ENCODE data around the gene WDR43.
"Not testable (repeated sequence)": the region's sequence is repeated elsewhere in the genome, so short reads cannot be mapped to it uniquely, and the experiment has no call there.

Gene WDR43

DNA sequence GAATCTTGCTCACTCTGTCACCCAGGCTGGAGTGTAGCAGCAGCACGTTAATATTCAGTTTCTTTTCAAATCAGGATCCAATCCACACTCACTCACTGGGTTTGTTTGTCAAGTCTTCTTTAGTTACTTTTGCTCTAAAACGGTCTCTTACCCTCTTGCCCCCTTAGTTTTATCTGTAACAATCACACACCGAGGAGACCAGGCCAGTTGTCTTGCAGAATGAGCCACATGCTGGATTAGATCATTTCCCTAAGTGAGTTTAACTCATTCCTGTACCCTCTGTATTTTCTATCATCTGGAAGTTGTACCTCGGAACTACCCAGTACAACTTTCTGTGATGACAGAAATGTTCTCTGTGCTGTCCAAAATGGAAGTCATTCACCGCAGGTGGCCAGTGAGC, 65.9 kb downstream of the WDR43 start:
- in situ Hi-C loops (cut with MboI; ENCODE audit: low sequenced_read_pairs), result no loop called here

DNA sequence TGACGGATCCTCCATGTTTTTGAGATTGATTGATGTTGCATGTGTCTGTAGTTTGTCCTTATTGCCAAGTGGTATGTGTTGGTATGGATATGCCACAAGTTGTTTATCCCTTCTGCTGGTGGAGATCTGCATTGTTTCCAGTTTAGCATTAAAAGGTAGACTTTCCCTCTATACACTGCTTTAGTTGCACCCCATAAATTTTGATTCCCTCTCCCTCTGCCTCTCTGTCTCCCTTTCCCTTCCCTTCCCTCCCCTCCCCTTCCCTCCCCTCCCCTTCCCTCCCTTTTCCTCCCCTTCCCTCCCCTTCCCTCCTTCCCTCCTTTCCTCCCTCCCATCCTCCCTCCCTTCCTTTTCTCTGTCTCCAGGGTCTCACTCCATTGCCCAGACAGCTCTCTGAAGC, 68.0 kb downstream of the WDR43 start:
- in situ Hi-C loops (cut with MboI; ENCODE audit: low sequenced_read_pairs), result no loop called here

DNA sequence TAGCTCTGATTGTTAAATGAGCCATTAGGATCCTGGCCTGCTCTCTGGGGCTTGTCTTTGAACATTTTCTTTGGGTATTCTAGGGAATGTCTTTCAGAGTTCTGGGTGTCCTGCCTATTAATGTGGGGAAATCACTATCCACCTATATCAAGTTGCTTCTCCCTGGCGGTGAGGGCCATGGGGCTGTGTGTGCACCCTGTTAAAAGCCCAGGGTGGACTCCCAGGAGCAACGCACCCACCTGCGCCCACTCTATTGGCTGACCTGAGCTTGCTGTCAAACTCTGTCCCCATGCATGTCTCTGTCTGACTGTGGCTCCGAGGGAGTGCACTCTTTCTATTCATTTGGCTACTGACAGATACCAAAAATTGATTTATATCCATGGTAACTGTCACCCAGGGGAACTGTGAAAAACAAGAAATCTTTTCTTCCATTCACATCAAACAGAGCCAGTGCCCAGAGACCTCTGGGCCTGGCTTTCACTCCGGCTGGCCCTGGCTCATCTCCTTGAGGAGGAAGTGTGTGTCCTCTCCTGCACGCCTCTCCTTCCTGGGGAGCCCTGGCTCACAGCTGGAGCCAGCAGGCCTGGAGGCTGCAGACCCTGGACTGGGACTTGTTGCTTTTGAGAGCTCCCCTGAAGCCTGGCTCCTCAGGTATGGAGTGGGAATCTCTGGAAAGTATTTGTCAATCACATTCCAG, 76.1 kb downstream of the WDR43 start:
- in situ Hi-C loops (cut with MboI; ENCODE audit: low sequenced_read_pairs), result no loop called here

DNA sequence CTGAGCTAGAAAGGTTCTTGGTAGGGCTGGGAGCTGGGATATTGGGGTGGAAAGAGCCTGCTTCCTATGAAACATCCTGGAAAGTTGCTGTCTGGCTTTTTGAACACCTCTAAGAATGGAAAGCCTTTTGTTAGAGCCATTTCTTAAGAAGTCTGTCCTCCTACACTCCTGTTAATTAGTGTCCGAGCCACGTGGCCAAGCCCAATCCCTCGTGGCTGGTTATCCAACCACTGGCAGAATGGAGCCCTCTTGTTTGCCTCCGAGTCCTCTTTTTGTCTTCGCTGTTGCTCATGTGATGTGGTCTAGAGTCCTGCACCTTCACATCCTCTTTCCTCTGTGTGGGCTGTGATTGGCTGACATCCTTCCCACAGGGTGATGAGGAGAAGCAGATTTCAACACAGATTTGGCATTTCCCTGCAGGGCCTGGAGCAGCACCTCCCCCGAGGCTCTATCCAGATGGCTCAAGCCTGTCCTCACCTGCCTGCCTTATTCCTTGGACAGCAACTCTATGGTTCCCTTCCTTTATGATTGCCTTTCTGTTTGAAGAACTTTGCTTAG, 78.4 kb downstream of the WDR43 start:
- in situ Hi-C loops (cut with MboI; ENCODE audit: low sequenced_read_pairs), result no loop called here

DNA sequence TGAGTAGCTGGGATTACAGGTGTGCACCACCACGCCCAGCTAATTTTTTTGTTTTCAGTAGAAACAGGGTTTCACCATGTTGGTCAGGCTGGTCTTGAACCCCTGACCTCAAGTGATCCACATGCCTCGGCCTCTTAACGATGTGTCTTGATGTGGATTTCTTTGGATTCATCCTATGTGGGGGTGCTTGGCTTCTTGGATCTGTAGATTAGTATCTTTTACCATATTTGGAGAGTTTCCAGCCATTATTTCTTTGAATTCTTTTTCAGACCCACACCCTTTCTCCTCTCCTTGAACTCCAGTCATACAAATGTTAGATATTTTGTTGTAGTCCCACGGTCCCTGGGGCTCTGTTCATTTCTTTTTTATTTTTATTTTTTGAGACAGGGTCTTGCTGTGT, 79.8 kb downstream of the WDR43 start:
- in situ Hi-C loops (cut with MboI; ENCODE audit: low sequenced_read_pairs), result no loop called here

DNA sequence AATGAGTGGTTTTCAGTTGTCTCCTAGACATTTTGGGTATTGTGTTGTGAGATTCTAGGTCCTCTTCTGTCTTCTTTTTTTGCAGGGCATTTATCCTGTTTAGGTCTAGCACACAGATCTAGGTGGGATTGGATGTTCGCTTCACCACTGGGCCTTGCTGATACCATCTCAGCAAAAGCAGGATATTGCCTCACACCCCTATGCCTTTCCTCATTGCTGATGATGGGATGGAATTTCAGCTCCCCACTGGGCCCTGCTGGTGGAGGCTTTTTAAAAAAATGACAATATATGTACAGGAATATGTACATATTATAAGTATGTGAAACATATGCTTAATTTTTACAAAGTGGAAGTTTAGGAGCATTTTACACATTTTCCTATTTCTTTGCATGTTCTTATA, 81.2 kb downstream of the WDR43 start:
- in situ Hi-C loops (cut with MboI; ENCODE audit: low sequenced_read_pairs), result no loop called here

DNA sequence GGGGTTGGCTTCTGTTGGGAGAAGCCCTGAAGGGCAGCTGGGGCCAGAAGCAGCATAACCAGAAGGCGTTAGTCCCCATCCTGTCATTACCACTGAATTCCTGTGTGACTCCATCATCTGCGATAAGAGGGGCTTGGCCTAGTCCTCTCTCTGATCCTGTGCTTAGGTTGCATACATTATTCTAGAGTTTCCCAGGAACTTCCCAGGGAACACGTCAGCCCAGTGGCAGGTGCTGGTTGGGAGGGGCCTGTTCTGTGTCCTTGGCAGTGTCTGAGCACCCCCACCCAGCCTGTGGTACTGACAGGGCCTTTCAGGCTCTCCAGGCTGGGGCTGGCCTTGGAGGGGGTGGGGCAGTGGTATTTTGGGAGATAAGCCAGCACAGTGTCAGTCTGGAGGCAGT, 82.1 kb downstream of the WDR43 start:
- in situ Hi-C loops (cut with MboI; ENCODE audit: low sequenced_read_pairs), result no loop called here

DNA sequence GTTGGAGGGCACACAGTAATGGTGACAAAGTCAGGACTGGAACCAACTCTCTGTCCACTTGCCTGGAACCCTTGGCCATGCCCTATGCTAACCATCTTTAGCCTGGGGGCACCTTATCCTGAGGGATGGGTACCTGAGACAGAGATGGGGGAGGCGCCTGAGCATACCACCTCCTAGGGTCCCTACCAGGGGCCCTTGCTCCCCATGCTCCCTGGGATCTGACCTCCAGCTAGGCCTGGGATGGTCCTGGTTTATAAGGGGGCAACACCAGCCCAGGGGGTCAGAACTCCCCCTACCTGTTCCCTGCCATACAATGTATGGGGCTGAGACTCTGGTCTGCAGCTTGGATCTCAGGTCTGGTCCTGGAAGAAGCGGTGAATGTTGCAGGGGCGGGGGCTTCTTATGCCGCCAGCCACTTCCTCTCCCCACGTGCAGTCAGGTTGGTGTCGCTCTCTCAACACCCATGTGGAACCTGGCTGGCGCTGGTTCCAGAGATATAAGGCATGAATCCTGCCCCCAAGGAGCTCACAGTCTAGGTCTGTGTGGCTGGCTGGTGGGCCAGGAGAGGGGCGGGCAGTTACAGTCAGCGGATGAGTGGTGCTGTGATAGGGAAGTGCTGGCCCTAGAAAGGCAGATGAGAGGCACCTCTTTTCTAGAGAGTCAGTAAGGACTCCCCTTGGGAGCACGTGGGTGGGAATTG, 82.9 kb downstream of the WDR43 start:
- in situ Hi-C loops (cut with MboI; ENCODE audit: low sequenced_read_pairs), result no loop called here

DNA sequence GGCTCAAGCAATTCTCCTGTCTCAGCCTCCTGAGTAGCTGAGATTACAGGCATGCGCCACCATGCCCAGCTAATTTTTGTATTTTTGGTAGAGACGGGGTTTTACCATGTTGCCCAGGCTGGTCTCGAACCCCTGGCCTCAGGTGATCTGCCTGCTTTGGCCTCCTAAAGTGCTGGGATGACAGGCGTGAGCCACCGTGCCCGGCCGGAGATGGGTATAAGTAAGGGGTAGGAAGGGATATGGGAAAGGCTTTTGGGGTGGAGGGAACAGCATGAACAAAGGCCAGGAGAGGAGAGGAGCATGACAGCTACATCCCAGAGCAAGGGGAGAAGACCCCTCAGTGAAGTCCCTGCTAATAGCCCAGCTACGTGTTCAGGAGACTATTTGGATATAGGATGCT, 83.5 kb downstream of the WDR43 start:
- in situ Hi-C loops (cut with MboI; ENCODE audit: low sequenced_read_pairs), result not testable (repeated sequence)

DNA sequence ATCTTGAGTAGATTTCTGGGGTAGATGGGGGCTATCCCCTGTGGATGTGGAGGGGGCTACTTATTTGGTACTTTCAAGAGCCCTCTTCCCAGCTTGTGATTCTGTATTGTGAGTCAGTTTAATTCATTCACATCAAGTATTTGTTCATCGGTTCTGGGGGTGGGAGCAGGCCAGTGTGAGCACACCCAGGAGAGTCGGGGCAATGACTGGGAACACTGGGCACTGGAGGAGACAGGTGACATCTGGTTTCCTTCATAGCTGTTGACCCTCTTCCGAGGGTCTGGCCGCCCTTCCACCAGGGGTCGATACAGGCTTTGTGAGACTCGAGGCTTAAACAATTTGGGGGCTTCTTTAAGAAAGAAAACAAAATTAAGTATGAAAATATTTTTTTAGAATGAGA, 84.1 kb downstream of the WDR43 start:
- in situ Hi-C loops (cut with MboI; ENCODE audit: low sequenced_read_pairs), result no loop called here

DNA sequence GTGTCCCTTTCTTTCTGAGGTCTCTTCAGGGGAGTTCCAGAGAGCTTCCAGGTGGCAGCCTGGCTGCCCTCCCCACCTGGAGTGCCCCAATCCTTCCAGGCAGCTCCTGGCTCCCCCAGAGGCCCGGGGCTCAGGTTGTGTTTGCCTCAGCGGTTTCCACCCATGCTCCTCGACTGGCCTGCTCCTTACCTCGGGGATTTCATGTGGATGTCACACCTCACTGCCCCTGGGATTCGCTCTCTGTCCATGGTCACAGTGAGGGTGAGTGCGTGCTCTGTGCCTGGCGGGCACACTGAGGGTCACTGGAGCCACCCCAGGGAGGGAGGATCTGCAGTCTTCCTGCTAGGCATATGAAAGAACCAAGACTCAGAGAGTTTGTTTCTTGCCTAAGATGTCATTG, 84.6 kb downstream of the WDR43 start:
- in situ Hi-C loops (cut with MboI; ENCODE audit: low sequenced_read_pairs), result no loop called here

DNA sequence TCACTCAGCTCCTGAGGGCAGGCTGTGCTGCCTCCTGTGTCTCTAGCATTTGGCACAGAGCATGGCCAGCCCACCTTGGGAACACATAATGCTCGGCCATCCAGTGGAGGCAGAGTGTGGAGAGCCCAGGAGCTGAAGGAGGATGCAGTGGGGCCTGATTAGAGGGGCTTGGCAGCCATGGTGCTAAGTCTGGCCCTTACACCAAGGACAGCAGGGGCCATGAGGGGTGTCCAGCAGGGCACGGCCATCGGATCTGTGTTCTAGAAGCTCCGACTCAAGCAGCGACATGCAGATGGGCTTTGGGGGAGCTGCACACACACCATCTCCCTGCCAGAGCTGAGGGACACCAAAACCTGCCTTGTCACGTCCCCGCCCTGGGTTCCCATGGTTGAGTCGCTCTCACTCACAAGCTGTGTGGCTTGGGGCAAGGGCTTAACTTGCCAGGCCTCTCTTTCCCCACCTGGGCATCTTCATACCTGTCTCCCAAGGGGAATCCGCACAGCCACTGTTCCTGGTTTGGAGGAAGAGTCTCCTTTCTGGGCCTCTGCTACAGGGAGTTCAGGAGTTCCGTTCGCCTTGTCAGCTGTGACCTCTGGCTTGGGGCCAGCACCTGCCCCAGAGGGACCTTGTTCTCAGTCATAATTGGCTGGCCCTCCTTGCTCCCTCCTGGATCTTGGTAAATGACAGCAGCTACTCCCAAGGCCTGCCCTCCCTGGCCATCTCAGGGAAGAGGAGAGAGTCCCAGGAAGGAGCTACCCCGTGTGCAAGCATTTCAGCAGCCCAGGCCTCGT, 85.3 kb downstream of the WDR43 start:
- in situ Hi-C loops (cut with MboI; ENCODE audit: low sequenced_read_pairs), result no loop called here

DNA sequence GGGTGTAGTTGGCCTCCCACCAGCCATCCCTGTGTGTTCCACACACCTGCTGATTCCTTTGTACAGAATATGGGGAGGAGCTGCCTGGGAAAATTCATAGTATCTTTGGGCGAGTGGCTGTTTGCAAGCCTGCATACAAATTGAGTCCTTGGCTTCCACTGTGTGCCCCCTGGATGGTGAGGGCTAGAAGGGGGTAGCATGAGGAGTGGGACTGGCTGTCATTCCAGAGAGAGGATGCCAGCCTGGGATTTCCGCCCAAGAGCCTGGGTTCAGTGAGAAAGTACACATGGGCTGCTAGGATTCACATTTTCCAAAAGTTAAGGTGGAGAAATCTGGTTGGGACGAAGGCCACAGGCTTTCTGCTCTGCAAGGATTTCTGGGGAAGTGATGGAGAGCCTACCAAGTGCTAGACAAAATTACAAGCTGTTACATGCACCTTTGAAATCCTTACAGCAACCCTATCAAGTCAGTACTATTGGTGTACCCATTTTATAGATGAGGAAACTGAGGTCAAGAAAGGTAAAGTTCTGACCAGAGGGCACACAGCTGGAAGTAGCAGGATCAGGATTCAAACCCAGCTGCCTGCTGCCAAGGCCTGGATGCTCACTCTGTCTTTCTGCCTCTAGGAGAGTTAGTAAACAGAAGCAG, 86.0 kb downstream of the WDR43 start:
- in situ Hi-C loops (cut with MboI; ENCODE audit: low sequenced_read_pairs), result no loop called here

DNA sequence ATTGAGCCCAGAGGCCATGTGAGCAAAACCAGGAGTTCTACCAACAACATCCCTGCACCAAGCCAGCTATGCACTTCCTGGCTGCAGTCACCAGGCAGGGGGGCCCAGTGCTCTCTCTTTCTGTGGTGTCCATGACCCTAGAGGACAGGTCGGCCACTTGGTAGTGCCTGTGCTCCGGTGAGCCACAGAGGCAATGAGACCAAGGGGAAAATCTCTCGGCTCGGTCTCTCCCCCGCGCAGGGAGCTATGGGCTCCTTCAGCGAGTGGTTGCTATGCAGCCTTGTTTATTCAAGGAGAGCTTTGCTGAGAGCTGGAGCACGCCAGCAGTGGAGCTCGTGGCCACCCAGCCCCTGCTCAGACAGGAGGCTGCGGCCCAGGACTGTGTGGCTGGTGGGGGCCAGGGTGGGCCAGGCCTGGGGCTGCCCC, 86.6 kb downstream of the WDR43 start, which contains the start of gene TOGARAM2:
Gene TOGARAM2 (plus strand): TSS at position 283 of the 426 bp plus-strand sequence. CDS start 13,537 bp downstream, outside the sequence.
- in situ Hi-C loops (cut with MboI; ENCODE audit: low sequenced_read_pairs), result no loop called here

DNA sequence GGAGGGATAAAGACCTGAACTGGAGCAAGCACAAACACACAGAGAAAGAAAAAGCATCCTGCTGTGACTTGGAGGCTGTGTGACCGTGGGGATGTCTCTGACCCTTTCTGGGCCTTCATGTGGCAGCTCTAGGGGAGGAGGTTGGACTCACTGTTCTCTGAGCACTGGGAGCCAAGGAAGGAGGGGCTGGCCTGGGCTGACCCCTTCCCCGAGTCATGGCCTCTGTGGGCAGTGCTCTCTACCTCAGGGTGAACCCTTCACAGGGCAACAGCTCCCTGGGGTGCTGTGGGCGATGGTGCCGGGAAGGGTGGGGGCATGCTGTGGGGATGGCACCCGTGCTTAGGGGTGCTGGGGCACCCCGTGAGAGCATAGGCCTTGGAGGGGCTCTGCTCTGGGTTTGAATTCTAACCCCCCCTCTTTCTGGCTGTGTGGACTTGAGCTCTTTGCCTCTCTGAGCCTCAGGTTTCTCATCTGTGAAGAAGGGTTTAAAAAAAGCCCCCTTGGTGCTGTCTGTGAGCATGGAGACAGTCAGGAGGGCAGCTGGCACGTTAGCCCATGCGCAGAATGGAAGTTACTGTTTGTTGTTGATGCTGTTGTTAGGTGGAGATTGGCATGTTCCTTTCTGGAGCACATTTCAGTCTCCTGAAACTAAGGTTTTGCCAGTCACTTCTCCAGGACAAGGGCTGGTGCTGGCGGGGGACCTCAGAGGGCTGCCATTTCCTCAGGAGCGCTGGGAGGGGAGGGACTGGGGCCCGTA, 87.3 kb downstream of the WDR43 start:
- in situ Hi-C loops (cut with MboI; ENCODE audit: low sequenced_read_pairs), result no loop called here

DNA sequence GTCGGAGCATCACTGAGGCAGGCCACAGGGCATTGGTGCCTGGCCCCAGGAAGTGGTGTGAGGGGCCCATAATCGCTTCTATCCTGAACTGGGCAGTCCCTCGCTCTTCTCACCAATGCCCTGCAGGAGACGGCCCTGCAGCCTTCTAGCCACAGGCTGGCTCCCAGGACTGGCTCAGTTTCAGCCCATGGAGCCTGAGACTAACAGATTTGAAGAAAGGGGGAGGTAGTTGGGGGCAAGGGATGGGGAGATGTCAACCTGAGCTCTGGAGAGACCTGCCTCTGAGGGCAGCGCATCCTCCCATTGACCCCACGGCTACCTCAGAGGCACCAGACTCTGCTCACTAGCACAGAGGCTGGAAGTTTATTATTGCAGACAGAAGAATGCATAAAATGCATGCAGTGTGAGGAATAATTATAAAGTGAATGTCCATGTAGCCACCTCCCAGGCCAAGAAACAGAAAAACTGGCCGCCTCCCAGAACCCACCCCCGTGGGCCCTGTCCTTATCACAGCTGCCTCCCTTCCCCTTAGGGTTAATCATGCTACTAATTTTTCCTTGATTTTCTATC, 88.0 kb downstream of the WDR43 start:
- in situ Hi-C loops (cut with MboI; ENCODE audit: low sequenced_read_pairs), result no loop called here

DNA sequence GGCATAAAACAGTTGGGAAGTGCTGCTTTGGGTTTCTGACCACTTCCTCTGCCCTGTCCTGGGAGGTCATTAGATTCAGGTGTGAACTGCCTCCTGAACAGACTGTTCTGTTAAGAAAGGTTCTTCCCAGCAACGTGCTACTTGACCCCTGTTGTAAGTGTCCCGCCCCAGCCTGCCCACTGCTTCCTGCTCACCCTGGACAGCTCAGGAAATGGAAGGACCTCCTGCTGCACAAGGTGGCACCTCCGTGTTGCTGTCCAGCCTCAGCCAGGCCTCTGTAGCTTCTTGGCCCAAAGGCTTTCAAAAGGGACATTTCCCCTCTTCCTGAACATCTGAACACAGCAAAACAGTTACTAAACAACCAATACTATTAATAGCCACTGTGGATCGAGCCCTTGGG, 92.0 kb downstream of the WDR43 start:
- in situ Hi-C loops (cut with MboI; ENCODE audit: low sequenced_read_pairs), result no loop called here

DNA sequence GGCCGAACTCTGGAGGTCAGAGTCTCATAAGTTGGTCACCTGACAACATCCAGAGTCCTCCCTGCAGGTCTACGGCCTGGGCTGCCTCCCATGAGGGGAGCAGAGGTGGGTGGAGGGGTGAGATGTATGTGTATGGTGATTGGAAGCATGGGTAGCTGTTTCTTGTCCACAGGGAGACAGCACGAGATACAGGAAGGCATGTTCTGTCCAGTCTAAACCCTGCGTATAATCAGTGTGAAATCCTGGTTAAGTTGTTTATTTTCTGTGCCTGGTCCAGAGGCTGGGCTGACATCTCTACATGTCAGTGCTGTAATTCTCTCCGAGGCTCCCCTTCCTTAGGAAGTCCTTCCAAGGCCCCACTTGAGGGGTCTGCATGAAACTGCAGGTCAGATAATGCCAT, 95.5 kb downstream of the WDR43 start:
- in situ Hi-C loops (cut with MboI; ENCODE audit: low sequenced_read_pairs), result no loop called here

DNA sequence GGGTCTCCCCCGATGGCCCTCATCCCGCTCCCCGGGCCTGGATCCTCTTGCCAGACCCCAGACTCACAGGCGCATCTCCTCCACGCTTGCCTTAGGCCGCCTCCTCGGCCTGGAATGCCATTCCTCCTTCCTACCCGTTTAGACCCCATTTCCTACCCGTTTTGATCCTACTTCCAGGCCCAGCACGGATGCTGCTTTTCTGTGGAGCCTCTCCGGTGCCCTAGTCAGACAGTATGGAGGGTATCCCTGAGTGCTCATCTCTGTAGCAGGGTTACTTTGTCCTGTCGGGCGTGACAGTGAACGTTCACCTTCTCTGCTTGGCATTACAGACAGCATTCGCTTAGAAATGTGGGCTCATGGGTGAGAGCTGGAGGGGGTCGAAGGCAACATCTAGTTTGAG, 96.0 kb downstream of the WDR43 start:
- in situ Hi-C loops (cut with MboI; ENCODE audit: low sequenced_read_pairs), result no loop called here

DNA sequence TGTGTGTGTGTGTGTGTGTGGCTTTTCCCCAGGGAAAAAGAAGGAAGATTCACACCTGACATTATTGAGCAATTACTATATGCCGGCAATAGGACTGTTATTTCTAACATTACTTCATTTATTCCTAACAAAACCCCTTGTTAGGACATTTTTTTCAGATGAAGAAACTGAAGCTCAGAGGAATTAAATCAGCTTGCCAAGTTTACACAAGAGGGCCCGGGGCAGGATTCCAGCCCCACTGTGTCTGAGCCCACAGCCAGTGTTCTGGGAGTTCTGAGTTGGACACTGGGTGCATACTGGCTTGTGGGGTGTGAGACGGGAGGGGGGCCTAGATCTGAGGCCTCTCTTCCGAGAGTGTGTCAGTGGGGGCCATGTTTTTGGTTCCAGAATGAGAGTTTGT, 96.6 kb downstream of the WDR43 start:
- in situ Hi-C loops (cut with MboI; ENCODE audit: low sequenced_read_pairs), result no loop called here

Measured in HL-60/S4 treated with phorbol 12-myristate 13-acetate at 8.2 ng/mL for 4 days and 3 days (cell line).